ENCODE results near the gene TMEM121B. TPM values are rescaled to one million over a fixed set of nuclear protein-coding genes. Genes with fewer than 3 reads are reported as not detected.

The TMEM121B gene
- total and polyA plus RNA-seq, 2 experiments from 2014 or later, result 2.0 to 7.2 TPM

GRCh38 chr22:17116572-17117330 is 4.4 kb downstream of the TMEM121B start:
- Histone ChIP-seq H3K4me2 (peak overlapping the region; percentile 20; the same call in 1 of the 2 replicates), H3K4me1 (ENCODE audit: insufficient read depth) (peaks cover 17% of the 10 kb centered on the region; the same call in 1 of the 2 replicates), H2AFZ (no peak overlapping the region), H3K4me3 (no peak overlapping the region), H3K36me3 (ENCODE audit: insufficient read depth) (no peaks in the 10 kb centered on the region), H3K27me3 (ENCODE audit: insufficient read depth) (peaks cover 10% of the 10 kb centered on the region; the same call in 1 of the 2 replicates), H3K9me2 (ENCODE audit: insufficient read depth) (no peaks in the 10 kb centered on the region), H4K20me1 (replicated peaks; ENCODE audit: insufficient read depth) (peaks cover 3% of the 10 kb centered on the region; the same call in 1 of the 2 replicates), H3K27ac (ENCODE audit: low read depth) (no peak overlapping the region), H3F3A (replicated peaks; ENCODE audit: low read depth) (peaks cover 9% of the 10 kb centered on the region; the same call in 1 of the 2 replicates), H3K79me2 (replicated peaks; ENCODE audit: insufficient read depth) (no peaks in the 10 kb centered on the region)
- Mint-ChIP-seq H3K36me3 (ENCODE audit: low read depth) (no peaks in the 10 kb centered on the region), H3K27me3 (ENCODE audit: insufficient read depth, low read depth, poor library complexity) (peaks cover 15% of the 10 kb centered on the region), H3K9me3 (no peaks in the 10 kb centered on the region; the same call in 2 of the 3 replicates), H3K4me3 (no peak overlapping the region), H3K27ac (no peak overlapping the region; the same call in none of the 2 replicates), H3K4me1 (peaks cover 26% of the 10 kb centered on the region)
- ATAC-seq, result no peak
- TF ChIP-seq CREB1 (CRISPR knock-in tag; IDR thresholded peaks at IDR 0.05; ENCODE audit: low read depth), result no peak
- DNase-seq (ENCODE audit: low spot score), result no peak

- Histone ChIP-seq H3F3A (replicated peaks; ENCODE audit: low read depth) (0 out of 2 replicates have a peak, but pooled peaks cover 7% of the 10 kb centered on the region), H3K27me3 (ENCODE audit: insufficient read depth) (peaks cover 10% of the 10 kb centered on the region; the same call in 1 of the 2 replicates), H3K4me3 (no peak overlapping the region), H3K4me2 (no peak overlapping the region), H4K20me1 (replicated peaks; ENCODE audit: insufficient read depth) (peaks cover 3% of the 10 kb centered on the region; the same call in 1 of the 2 replicates), H3K79me2 (replicated peaks; ENCODE audit: insufficient read depth) (no peaks in the 10 kb centered on the region), H3K36me3 (ENCODE audit: insufficient read depth) (no peaks in the 10 kb centered on the region), H3K4me1 (ENCODE audit: insufficient read depth) (peaks cover 16% of the 10 kb centered on the region; the same call in 1 of the 2 replicates), H2AFZ (no peak overlapping the region), H3K9me2 (ENCODE audit: insufficient read depth) (no peaks in the 10 kb centered on the region), H3K27ac (ENCODE audit: low read depth) (no peak overlapping the region)
- no peak overlapping the region for H3K4me3 Mint-ChIP-seq
- no peak for TF ChIP-seq EZH2 (IDR thresholded peaks at IDR 0.05; ENCODE audit: low read depth, unreplicated experiment)
- no peaks in the 10 kb centered on the region; the same call in 2 of the 3 replicates for H3K9me3 Mint-ChIP-seq
- no peak for DNase-seq (ENCODE audit: low spot score)
- no peak overlapping the region for H3K27ac Mint-ChIP-seq
- peaks cover 12% of the 10 kb centered on the region for H3K27me3 Mint-ChIP-seq (ENCODE audit: insufficient read depth, low read depth, poor library complexity)
- no peak for ATAC-seq
- H3K36me3 Mint-ChIP-seq (ENCODE audit: low read depth), result no peaks in the 10 kb centered on the region
- H3K4me1 Mint-ChIP-seq, result peaks cover 30% of the 10 kb centered on the region
Measured at GRCh38 chr22:17115945-17116565, 5.1 kb downstream of the TMEM121B start.

GRCh38 chr22:17115236-17115635 is 5.9 kb downstream of the TMEM121B start:
- Histone ChIP-seq H3K4me1 (ENCODE audit: insufficient read depth) (peaks cover 16% of the 10 kb centered on the region; the same call in 1 of the 2 replicates), H3K27ac (ENCODE audit: low read depth) (no peak overlapping the region), H3K79me2 (replicated peaks; ENCODE audit: insufficient read depth) (no peaks in the 10 kb centered on the region), H3K27me3 (ENCODE audit: insufficient read depth) (peaks cover 10% of the 10 kb centered on the region; the same call in 1 of the 2 replicates), H3K4me2 (no peak overlapping the region), H3K36me3 (ENCODE audit: insufficient read depth) (no peaks in the 10 kb centered on the region), H2AFZ (no peak overlapping the region), H4K20me1 (replicated peaks; ENCODE audit: insufficient read depth) (peaks cover 3% of the 10 kb centered on the region; the same call in 1 of the 2 replicates), H3K4me3 (no peak overlapping the region), H3F3A (replicated peaks; ENCODE audit: low read depth) (0 out of 2 replicates have a peak, but pooled peaks cover 7% of the 10 kb centered on the region), H3K9me2 (ENCODE audit: insufficient read depth) (no peaks in the 10 kb centered on the region)
- peaks cover 35% of the 10 kb centered on the region for H3K4me1 Mint-ChIP-seq
- TF ChIP-seq POLR2AphosphoS5 (IDR thresholded peaks at IDR 0.05; ENCODE audit: low read depth) (no peak), ETS1 (IDR thresholded peaks at IDR 0.05) (no peak), ZNF114 (CRISPR knock-in tag; IDR thresholded peaks at IDR 0.05) (no peak)
- H3K27me3 Mint-ChIP-seq (ENCODE audit: insufficient read depth, low read depth, poor library complexity), result peaks cover 11% of the 10 kb centered on the region
- H3K9me3 Mint-ChIP-seq, result no peaks in the 10 kb centered on the region; the same call in 2 of the 3 replicates
- DNase-seq (ENCODE audit: low spot score) (no peak), ATAC-seq (no peak)
- no peak overlapping the region for H3K4me3 Mint-ChIP-seq
- H3K27ac Mint-ChIP-seq, result no peak overlapping the region
- no peaks in the 10 kb centered on the region for H3K36me3 Mint-ChIP-seq (ENCODE audit: low read depth)

Data from GM23338 (cell line).